ENCODE data around the gene TBCD.
A peak's percentile ranks its signal among the peaks of the same experiment; 100 is the strongest.
"Not testable (repeated sequence)": the region's sequence is repeated elsewhere in the genome, so short reads cannot be mapped to it uniquely, and the experiment has no call there.

The TBCD gene

DNA sequence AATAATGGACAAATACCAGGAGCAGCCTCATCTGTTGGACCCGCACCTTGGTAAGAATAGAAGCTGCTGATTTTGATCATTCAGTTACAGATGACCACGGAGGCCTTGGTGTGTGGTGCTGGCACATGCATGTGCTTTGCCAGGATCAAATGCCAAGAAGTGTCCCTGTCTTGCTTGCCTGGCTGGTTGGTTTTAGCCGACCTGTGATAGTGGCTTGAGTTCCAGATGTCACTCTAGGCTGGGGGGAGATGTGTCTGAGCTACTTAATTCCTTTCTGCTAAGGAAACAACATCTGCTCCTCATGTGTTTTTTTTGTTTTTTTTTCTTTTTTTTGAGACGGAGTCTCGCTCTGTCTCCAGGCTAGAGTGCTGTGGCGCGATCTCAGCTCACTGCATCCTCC, 4.3 kb downstream of the TBCD start:
- DNase-seq = no peak

DNA sequence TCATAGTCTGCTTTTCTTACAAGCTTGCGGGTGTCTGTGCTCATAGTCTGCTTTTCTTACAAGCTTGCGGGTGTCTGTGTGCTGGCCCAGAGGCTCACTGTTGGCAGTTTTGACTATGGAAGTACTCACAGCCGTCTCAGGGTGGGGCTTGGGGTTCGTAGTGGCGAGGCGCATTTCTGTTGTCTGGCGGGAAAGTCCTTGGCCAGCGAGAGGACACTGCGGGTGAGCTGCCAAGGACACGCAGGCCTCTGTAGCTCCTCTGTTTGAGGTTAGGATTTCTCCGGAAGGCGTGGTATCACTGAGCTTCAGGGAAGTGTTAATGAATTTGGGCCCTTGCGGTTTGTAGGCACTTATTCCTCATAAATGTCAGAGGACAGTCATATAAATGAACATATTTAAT, 13.5 kb downstream of the TBCD start:
- peak in 5 of 51 donors; percentile 5 to 28 (median 11) for DNase-seq

DNA sequence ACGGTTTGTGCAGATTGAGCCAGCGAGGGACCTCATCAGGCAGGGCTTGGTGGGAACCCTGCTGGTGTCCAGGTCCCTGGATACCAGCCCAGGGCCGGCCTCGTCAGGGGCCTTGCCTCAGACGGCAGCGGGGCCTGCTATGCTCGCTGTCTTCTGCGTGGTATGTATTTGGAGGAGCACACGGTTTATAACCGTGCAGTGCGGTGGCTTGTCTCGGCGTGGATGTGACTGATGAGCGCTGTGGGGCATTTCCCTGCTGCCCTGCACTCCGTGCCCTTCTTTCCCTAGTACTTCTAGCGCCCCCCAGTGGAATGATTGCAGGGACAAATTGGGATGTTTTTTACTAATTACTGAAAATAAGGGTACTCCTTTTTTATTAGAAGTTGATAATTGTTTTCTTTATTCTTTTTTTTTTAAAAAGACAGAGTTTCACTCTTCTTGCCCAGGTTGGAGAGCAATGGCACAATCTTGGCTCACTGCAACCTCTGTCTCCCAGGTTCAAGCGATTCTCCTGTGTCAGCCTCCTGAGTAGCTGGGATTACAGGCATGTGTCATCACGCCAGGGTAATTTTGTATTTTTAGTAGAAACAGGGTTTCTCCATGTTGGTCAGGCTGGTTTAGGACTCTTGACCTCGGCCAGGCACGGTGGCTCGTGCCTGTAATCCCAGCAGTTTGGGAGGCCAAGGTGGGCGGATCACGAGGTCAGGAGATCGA, 15.3 kb downstream of the TBCD start:
- DNase-seq = peak in 29 of 51 donors; percentile 8 to 75 (median 45)

DNA sequence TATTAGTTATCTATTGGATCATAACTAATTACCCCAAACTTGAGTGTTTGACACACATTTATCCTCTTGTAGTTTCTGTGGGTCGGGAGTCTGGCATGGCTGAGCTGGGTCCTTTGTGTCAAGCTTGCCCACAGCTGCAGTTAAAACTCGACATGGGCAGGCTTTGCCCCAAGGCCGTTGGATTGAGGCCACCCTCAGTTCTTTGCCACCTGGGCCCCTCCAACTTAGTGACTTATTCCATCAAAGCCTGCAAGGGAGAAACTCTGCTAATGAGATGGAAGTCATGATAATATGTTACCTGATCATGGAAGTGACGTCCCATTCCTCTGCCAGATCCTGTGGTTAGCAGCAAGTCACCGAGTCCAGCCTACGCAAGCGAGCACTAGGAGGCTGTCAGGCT, 17.2 kb downstream of the TBCD start:
- no peak for DNase-seq

DNA sequence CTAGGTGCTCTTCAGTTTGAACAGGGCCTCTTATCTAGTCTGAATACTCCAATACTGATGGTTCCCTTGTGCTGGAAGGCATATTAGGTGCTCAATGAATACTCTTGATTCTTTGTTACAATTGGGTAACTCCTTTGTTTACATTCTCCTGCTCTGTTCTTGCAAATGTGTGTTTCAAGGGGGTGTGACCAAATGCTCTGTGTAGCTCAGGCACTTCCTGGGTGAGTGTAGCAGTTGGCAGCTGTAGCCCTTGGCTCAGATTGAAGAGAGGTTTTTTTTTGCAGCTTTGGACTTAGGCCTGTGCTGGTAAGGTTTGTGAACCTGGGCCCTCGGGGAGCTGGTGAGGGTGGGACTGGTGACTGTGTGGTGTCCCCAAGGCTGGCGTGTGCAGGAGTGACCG, 20.2 kb downstream of the TBCD start:
- DNase-seq = no peak

DNA sequence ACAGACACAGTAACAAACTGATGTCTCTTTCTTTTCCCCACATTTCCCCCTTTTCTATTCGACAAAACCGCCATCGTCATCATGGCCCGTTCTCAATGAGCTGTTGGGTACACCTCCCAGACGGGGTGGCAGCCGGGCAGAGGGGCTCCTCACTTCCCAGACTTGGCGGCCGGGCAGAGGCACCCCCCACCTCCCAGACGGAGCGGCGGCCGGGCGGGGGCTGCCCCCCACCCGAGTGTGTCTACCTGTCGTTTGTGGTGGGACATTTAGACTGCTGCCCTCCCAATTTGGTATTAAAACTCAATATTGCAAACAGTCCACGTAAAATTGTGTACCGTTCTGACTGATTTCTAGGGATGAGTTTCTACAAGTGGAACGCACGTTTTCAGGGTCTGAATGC, 22.6 kb downstream of the TBCD start:
- not testable (repeated sequence) for DNase-seq

DNA sequence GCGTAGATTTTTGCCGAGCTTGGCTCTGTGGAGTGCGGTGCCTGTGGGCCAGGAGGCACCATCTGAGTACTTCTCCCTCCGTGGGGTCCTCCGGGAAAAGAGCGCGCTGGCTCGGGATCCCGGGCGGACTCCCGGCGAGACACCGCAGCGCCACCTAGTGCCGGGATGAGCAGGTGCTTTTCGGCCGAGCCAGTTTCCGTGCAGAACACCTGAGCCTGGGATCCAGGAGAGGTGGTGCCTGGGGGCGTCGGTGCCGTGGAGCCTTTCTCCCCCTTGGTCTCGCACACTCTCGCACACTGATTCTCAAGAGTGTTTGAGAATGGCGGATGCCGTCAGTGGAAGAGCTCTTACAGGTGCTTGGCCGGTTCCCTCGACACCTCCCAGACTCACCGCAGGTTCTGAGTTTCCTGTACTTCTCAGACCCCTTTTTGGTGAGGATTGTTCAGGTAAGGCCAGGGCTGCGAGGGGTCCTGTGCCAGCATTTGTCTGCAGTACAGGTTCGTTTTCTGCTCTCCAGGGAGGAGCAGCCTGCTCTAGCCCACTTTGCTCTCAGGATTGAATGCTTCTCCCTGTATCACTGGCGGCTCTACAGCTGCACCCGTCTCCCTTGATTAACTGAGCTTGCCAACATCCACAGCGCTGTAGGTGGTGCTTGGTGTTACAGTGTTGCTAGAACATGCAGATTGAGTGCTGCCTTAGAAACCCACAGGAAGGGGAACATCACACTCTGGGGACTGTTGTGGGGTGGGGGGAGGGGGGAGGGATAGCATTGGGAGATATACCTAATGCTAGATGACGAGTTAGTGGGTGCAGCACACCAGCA, 23.3 kb downstream of the TBCD start:
- DNase-seq = peak in 33 of 51 donors; percentile 9 to 73 (median 35)

DNA sequence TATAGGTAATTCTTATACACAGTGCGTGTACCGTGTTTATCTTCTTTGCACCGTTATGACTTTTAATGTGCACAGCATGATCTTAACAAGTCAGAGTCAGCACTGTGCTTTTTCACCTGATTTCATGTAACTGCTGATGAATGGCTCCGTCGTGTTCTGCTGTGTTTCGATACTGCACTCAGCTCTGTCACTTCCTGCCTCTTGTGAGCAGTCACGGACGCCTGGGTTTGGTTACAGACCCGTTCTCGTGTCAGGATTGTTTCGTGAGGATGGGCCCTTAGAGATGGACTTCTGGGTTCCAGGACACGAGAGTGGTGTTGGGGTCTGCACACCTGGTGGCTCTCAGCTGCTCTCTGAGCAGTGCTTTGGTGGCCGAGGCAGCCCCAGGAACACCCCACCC, 24.6 kb downstream of the TBCD start:
- no peak for DNase-seq

DNA sequence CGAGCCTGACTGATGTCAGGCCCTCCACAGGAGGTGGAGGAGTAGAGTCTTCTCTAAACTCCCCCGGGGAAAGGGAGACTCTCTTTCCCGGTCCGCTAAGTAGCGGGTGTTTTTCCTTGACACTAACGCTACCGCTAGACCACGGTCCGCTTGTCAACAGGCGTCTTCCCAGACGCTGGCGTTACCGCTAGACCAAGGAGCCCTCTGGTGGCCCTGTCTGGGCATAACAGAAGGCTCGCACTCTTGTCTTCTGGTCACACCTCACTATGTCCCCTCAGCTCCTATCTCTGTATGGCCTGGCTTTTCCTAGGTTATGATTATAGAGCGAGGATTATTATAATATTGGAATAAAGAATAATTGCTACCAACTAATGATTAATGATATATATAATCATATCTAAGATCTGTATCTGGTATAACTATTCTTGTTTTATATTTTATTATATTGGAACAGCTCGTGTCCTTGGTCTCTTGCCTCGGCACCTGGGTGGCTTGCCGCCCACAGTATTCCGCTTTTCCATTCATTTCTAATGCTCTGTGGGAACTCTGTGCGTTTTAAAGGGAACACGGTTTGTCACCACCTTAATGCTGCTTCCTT, 26.0 kb downstream of the TBCD start:
- peak in 2 of 51 donors; percentile 25 to 38 for DNase-seq

DNA sequence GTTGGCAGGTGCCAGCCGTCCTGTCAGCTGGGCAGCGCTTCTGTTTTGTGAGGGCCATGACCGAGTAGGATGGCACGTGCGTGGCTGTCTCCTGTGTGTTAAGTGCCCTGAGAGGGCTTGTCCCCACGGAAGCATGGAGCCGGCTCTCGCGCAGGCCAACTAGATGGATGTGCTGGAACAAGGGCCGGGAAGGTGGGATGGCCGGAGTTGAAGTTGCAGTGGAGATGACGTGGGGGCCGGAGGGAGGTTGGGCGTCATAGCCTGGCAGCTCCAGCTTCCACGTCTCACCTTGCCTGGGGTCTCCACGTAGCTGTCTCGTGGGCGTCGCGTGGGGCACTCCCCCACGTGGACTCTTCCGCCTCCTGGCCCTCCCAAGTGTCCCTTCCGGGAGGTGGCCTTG, 27.7 kb downstream of the TBCD start:
- DNase-seq = no peak

DNA sequence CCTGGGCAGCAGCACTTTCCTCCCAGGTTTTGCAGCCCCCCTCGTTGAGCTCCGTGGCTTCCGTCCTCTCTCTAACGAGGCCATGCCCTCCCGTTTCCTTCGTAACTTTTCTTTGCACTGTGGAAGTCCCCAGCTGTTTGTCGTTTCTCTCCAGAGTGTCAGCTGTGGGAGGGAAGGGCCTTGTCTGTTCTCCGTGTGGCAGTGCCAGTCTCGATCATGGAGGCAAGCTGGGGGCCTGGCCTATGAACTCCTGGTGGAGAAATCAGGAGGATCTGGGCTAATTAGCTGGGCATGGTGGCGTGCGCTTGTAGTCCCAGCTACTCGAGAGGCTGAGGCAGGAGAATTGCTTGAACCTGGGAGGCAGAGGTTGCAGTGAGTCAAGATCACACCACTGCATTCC, 28.3 kb downstream of the TBCD start:
- DNase-seq = no peak

DNA sequence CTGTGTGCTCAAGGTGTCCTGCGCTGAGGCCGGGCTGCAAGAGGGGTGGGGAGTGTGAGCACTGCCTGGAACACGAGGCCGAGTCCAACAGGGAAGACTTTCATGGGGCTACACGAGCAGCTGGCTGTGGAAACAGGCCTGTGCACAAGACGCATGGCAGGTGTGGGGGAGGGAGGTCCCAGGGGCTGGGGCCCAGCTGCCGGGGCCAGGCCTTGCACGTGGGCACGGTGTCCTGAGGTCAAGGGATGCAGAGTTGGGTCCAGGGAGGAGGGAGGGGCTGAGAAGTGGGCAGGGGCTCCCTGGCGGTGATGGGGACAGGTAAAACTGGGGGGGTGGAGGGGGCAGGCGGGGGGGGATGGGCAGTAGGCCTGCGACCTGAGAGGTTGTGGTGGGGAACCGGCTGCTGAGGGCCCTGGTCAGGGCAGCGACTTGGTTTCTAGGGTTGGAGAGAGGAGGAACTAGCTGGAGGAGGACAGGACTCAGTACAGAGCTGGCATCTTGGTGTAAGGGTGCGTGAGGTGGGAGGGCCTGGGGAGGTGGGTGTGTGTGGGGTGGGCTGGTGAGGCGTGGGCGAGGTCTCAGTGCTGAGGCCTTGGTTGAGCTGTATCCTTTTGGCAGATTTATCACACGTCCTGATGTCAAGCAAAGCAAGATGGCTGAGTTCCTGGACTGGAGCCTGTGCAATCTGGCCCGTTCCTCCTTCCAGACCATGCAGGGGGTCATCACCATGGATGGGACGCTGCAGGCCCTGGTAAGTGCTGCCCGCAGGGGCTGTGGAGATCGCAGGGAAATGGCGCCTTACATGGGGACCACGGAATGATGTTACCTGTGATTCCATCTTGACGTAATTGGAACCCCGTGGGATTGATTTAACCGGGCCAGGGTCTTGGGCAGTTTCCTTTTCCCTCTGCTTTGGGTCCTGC, 29.4 kb downstream of the TBCD start:
- DNase-seq = no peak

DNA sequence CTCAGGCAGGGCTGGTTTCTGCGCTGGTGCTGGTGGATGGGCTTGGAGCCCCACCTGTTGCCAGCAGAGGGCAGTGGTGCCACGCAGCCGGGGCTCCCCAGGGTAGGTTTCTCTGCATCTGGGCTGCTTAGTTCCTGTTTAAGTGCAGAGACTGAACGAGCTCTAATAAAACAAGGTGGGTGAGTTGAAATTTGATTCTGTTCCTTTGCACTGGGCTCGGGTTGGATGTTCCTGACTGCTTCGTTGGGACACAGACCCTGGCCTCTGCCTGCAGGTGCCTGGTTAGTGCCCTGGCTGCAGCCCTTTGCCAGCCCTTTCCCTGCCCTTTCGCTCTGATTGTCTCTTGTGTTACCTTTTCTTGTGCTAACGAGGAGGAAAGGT, 30.0 kb downstream of the TBCD start:
- peak in 45 of 51 donors; percentile 15 to 84 (median 61) for DNase-seq

DNA sequence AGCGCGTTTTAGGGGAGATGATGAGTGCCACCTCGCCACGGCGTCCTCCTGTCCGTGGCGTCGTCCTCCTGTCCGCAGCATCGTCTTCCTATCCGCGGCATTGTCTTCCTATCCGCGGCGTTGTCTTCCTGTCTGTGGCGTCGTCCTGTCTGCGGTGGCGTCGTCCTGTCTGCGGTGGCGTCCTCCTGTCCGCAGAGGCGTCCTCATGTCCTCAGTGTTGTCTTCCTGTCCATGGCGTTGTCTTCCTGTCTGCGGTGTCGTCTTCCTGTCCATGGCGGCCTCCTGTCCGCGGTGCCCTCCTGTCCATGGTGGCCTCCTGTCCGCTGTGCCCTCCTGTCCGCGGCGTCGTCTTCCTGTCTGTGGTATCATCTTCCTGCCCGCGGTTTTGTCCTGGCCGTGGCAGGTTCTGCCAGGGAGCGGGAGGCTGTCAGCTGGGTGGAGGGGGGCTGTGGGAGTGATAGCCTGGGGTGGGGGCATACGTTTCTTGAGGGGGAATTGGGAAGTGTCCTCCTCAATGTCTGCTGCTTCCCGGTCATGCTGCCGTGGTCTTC, 30.9 kb downstream of the TBCD start:
- no peak for DNase-seq

DNA sequence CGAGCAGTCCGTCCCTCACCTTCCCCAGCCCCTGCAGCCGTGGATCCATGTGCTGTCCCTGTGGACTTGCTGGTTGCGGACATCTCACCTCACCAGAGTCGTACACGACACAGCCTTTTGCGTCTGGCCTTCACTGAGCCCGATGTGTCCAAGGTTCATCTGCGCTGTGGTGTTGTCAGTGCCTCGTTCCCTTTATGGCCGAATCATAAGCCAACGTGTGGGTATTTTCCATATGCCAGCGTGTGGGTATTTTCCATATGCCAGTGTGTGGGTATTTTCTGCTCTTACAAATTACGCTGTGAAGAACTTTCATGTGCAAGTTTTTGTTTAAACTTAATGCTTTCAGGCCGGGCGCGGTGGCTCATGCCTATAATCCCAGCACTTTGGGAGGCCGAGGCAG, 31.6 kb downstream of the TBCD start:
- peak in 1 of 51 donors; percentile 30 for DNase-seq

DNA sequence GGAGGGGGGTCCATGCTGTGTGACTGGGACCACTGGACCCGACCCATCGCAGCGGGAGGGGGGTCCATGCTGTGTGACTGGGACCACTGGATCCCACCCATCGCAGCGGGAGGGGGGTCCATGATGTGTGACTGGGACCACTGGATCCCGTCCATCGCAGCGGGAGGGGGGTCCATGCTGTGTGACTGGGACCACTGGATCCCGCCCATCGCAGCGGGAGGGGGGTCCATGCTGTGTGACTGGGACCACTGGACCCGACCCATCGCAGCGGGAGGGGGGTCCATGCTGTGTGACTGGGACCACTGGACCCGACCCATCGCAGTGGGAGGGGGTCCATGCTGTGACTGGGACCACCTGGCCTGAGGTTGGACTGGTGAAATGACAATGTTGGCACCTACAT, 33.7 kb downstream of the TBCD start:
- not testable (repeated sequence) for DNase-seq

DNA sequence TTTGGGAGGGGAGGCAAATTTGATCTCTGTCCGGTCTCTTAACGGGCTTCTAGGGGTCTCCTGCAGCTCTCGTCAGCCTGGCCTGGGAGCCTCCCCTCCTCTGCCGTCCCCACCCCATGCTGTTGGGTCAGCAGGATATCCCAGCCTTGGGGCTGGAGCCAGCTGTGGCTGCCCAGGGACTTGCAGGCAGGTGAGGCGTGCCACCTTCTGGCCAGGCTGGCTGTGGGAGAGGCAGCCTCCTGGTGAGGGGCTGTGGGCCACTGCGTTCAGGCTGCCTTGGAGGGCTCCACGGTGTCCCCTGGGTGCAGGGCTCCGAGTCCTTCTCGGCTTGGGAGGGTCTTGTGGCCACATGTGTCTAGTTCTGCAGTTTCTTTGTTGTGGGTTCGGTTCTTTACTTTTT, 34.6 kb downstream of the TBCD start:
- no peak for DNase-seq

DNA sequence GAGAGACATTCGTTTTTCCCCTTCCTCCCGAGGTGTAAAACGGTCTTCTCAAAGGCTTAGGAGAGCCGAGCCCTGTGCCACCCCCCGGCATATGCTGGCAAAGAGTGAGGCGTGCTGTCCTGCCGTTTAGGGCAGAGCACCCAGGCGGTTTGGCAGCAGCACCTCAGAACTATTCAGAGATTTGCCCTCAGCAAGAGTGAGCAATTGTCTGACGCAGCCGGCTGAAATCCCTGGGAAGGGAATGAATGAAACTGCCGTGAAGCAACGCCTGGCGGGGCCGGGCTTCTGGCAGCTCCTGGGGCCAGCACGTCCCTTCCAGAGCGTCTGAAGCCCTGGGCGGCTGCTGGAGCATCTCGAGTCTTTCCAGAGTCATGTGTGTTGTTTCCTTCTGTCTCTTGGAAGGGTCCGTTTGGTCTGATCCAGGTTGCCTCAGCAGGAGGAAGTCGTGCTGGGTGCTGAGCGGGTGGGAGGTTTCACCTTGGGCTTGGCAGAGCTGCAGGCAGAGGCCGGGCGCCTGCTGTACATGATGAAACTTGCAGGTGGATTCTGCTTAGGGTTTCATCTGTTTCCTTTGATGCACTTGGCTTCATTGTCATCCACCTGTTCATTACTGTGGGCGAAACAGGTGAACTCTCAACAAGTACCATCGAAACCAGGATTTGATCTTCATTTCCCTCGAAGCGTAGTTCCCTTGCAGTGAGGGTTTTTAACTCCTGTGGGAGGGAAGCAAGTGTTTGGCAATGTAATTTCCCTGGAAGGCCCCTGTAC, 35.4 kb downstream of the TBCD start:
- DNase-seq = peak in 30 of 51 donors; percentile 11 to 72 (median 48)

DNA sequence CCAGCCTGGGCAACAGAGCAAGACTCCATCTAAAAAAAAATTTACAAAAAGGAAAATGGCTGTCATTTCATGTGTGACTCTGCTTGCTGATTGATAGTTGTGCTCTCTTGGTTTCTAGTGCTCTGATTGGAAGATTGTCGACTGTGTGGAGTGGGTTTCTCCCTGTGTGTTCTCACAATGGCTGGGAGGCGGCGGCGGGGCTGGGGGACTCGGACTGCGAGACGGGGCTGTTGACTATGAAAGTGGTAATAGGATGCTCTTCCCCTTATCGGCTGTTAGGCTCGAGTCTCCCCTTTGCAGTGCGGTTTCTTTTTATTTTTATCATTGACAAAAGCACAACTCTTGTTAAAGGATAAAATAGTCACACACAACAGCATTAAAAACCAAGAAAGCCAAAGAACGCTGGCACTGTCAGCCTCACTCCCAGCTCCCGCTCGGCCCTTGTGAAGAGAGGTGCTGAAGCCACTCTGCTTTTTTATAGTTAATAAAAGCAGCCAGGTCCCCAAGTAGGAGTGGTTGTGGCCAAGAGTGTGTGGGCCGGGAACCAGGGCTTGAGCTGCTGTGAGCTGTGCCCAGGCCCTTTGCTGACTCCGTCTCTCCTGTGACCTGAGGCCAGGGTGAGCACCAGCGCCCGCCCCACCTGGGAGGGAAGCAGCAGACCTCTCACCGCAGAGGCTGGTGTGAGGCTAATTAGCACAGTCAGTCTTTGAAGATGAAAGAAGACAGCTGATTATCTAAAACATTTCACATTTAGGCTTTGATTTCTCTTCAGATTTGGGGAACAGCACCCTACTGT, 36.5 kb downstream of the TBCD start:
- peak in 1 of 51 donors; percentile 9 for DNase-seq
